Measurements from ENCODE around the gene CYBB.

Gene CYBB

DNA sequence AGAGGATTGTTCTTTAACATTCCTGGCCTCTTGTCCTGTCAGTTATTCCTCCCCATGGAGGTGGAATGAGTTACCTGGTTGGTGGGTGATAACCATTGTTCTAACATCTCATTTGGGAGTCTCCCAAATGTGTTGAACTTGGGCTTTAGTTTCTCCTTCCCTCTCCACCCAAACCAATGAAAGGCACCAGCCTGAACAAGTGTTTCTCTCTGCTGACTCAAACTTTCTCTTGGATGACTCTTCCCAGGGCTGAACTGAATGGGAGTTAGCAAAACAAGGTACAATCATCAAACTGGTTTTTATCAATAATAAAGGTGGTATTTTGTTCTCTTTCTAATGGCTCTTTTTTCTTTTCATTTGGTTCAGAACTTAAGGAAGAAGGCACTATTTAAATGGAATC is 64.8 kb downstream of the CYBB start:
- DNase-seq (ENCODE audit: low read depth): no peak

DNA sequence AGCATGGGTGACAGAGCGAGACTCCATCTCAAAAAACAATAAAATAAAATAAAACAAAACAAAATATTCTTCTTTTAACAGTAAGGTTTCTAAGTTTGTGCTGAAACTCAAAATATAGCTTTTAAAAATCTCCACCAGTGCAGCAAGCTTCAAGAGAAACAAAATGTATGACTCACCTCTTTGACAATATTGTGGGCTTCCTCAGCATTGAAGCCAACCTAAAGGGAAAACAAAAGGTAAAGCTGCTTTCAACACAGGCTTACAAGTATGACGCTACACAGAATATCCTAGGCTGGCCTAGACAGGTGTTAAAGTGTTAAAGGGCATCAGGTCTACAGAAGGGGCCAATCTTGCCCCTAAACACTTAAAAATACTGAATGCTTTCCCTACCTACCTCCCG is 66.3 kb downstream of the CYBB start:
- no peak for DNase-seq (ENCODE audit: low read depth)

DNA sequence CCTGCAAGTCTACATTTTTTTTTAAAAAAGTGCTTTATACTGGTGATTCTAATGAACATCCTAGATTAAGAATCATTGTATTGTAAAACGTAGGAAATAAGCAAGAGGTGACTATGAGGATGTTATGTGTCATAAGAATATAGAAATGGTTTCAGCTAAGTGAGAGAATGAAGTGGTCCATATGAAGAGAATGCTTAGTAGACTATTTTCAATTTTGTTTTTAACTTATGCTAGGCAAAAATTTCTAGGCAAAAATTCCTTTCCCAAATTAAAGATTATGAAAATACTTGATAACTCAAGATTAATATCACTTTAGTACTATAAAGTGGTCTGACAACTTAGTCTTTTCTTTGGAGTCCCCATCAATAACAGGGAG is 66.7 kb downstream of the CYBB start:
- no peak for DNase-seq (ENCODE audit: low read depth)

DNA sequence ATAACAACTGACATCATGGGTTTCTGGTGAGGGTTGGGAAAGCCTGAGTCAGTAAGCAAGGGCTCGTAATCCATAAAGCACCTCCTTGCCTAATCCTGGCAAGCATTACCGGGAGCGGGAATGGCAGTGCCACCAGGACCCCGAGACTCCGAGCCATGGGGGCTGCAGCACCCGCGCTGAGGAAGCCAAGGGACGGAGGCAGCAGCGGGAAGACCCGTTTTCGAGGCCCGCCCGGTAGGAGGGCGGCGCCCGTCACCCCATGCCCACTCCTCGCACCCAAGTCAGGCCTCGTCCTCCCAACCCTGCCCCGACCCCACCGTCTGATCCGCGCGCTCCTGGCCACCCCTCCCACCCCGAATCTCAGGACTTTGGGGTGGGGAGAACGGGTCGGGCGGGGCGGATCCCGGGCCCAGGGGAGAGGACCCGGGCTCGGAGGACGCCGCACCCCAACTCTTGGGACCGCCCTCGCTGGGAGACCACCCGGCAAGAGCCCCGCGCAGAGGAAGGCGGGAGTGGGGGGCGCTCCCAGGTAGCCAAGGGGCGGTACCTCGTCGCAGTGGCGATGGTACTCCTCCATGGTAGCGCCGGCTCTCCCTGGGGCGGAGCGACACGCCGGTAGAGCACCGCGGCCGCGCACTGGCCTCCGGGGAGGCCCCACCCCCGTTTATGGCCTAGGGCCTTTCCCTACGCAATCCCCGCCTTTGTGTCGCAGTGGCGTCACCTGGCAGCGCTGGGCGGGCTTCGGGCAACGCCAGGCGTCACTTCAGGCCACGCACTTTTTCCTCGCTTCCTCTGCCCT is 67.3 kb downstream of the CYBB start, which contains the start of gene DYNLT3:
Gene DYNLT3 (minus strand): TSS at position 638 of the 799 bp plus-strand sequence. CDS start 61 bp downstream, at position 577.
- DNase-seq (ENCODE audit: low read depth): no peak

DNA sequence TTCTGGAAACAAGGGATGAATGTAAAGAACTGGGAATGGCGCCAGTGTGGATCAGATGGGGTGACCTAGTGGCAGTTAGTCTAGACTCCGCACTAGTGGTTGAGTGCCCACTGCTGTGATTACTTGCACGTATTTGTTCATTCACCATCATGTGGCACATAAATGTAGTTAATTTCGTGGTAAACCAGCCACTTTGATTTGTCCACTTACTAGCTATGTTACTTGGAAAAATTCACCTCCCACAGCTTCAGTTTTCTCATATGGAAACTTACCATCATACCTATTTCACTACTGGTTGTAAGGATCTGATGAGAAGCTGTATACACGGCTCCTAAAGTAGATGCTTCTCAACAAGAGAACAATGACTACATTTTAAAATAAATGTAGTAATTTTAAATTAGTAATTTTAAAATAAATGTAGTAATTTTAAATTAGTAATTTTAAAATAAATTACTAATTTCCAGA is 67.9 kb downstream of the CYBB start:
- DNase-seq (ENCODE audit: low read depth): no peak

DNA sequence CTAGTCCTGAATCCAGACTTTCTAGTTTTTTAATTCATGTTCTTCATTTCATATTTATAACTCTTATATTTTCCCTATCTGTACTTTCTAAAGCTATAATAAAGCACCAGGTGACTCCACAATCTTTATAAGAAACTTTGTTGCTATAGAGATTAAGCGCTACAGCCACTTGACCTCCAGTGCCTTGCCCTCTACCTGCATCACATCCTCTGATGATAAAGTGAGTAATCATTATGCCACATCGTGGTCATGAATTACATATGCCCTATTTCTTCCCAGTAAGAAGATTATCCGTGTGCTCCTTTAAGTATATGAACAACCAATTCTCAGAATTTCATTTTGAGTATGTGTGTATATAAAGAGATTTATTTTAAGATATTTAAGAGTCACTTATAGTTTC is 74.3 kb downstream of the CYBB start:
- no peak for DNase-seq (ENCODE audit: low read depth)

DNA sequence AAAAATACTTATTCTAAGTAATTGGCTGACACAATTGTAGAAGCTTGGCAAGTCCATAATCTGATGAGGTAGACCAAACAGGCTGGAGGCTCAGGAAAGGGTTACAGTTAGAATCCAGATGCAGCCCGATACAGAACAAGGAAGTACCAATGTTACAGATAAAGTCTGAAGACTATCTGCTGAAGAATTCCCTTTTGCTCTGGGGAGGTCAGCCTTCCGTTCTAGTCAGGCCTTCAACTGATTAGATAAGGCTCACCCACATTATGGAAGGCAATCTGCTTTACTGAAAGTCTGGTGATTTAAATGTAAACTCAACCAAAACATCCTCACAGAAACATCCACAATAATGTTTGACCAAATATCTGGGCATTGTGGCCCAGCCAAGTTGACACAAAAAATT is 74.9 kb downstream of the CYBB start:
- DNase-seq (ENCODE audit: low read depth): no peak

DNA sequence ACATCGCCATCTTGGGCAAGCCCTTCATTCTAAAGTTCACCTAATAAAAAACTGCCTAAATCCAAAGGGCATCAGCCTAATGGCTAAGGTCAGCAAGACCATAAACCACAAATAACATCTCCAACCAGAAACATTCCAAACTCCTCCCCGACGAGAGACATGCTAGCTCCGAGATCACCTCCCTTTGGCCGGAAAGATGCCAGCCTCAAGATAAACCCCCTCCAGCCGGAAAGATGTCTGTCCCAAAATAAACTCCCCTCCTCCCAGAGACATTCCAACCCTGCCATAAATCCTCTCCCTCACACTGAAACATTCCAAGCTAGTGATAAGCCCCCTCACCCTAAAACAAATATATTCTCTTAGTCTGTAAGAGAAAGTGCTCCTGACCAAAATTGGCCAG is 80.9 kb downstream of the CYBB start:
- no peak for DNase-seq (ENCODE audit: low read depth)

DNA sequence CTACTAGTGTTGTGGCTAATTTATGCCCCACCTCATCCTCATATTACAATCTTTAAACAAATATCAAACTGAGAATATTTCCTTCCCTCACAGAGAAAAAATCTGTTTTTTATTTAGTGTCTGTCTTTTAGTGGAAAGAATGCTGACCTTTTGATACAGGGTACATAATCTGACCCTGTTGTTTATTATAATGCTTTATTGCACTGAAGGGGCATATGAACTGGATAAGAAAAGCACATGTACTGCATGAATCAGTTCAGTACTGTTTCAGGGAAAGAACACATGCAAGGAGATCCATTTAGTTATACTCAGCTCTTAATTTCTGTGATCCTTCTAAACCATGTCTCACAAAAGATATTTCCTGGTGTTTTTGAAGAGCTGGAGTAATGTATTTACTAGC is 83.0 kb downstream of the CYBB start:
- DNase-seq (ENCODE audit: low read depth): no peak

Measured in non-pigmented ciliary epithelial cell (primary cell).